Karpas-422 (cell line): ENCODE measurements around the gene LGALS13. TPM values are rescaled to one million over a fixed set of nuclear protein-coding genes. Genes with fewer than 3 reads are reported as not detected.

Source experiments
- DNase-seq: peaks from one replicate; pipeline ENCODE4 v3.0.0-alpha.2; 2015
- H2AFZ ChIP-seq: fragments of 200-600 bp; sonication (generic); 2 replicates; pipeline ENCODE4 v1.6.1; 2014; ENCODE audit warnings: antibody characterized with exemption, low read length, mixed read lengths
- H3K27ac ChIP-seq: fragments of 200-600 bp; sonication (generic); 2 replicates; pipeline ENCODE4 v1.5.1; 2014; ENCODE audit warnings: mild to moderate bottlenecking, low read length, moderate library complexity
- H3K27me3 ChIP-seq: fragments of 200-600 bp; sonication (generic); 2 replicates; pipeline ENCODE4 v1.6.1; 2014; ENCODE audit warnings: low read length, mixed read lengths
- H3K36me3 ChIP-seq: fragments of 200-600 bp; sonication (generic); 2 replicates; pipeline ENCODE4 v1.6.1; 2014; ENCODE audit warnings: low read length, mixed read lengths; ENCODE audit not compliant: insufficient read depth
- H3K4me1 ChIP-seq: fragments of 200-600 bp; sonication (generic); 2 replicates; pipeline ENCODE4 v1.6.1; 2014; ENCODE audit warnings: mild to moderate bottlenecking, low read length, mixed read lengths
- H3K4me2 ChIP-seq: fragments of 200-600 bp; sonication (generic); 2 replicates; pipeline ENCODE4 v1.6.1; 2014; ENCODE audit warnings: low read length, low read depth, mild to moderate bottlenecking; ENCODE audit not compliant: poor library complexity, severe bottlenecking
- H3K4me3 ChIP-seq: fragments of 200-600 bp; sonication (generic); 2 replicates; pipeline ENCODE4 v1.5.1; 2014; ENCODE audit warnings: mild to moderate bottlenecking, antibody characterized with exemption, low read length, mixed read lengths
- H3K79me2 ChIP-seq: fragments of 200-600 bp; sonication (generic); 2 replicates; pipeline ENCODE4 v1.6.1; 2014; ENCODE audit warnings: mild to moderate bottlenecking, low read length, mixed read lengths
- H3K9ac ChIP-seq: fragments of 200-600 bp; sonication (generic); 2 replicates; pipeline ENCODE4 v1.6.0; 2014; ENCODE audit warnings: low read length
- H3K9me2 ChIP-seq: fragments of 200-600 bp; sonication (generic), shearing (Covaris generic); replicated peaks from 2 replicates; pipeline ENCODE4 v1.6.0; 2014; ENCODE audit warnings: mild to moderate bottlenecking, low read length, moderate library complexity; ENCODE audit not compliant: insufficient read depth
- H3K9me3 ChIP-seq: fragments of 300-700, 200-600 bp; sonication (generic); 2 replicates; pipeline ENCODE4 v1.6.1; 2014; ENCODE audit warnings: low read length, mixed read lengths
- H4K20me1 ChIP-seq: fragments of 200-600 bp; sonication (generic); 2 replicates; pipeline ENCODE4 v1.6.1; 2014; ENCODE audit warnings: mild to moderate bottlenecking, antibody characterized with exemption, low read length, low read depth; ENCODE audit not compliant: insufficient read depth
- total RNA-seq: library from RNA; depleted of rRNA; stranded (reverse); fragments of >200 nt; shearing (Covaris generic); gene quantifications from 2 replicates; pipeline ENCODE4 v1.2.3, GENCODE V29; 2014; ENCODE audit warnings: low replicate concordance

Gene LGALS13
- total RNA-seq, 1 experiment from 2014 or later, result not detected

DNA sequence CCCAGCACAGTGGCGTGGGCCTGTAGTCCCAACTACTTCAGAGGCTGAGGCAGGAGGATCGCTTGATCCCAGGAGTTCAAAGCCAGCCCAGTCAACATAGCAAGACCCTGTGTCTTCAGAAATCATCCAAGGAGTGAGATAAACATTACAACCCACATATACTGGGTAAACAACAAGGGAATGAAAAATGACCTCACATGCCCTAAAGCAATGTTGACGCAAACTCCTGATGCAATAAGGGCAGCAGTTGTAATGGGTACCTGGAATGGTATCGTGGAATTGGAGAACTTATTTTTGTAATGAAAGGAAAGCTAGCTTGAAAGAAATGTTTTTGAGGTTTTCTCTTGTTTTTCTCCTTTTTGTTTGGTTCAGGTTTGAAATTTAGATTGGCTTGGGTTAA lies 28.9 kb downstream of the LGALS13 start:
- Histone ChIP-seq H3K36me3 (no peaks in the 10 kb centered on the region), H3K9me2 (no peaks in the 10 kb centered on the region), H3K9ac (no peak overlapping the region)

DNA sequence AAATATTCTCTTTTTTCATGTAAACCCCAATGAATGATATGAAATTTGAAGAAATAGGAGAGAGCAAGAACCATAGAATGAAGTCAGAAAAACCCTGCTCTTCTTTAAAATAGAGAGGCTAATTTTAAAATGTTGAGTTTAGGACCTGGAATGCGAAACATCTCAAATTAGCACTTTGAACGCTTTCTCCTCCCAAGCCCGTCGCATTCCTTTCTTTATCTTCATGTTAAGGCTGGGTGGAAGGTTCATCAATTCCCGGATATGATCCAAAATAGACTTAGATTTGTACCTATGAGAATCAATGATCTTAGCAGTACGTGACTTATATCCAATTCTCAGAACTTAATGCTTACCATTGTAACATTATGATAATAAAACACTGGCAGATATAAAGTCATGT lies 29.3 kb downstream of the LGALS13 start:
- Histone ChIP-seq H2AFZ (no peak overlapping the region), H3K9ac (no peak overlapping the region), H3K36me3 (no peaks in the 10 kb centered on the region), H3K4me3 (no peak overlapping the region), H3K4me2 (no peak overlapping the region), H4K20me1 (no peaks in the 10 kb centered on the region), H3K27ac (no peak overlapping the region), H3K79me2 (no peaks in the 10 kb centered on the region), H3K4me1 (peaks cover 9% of the 10 kb centered on the region), H3K9me2 (no peaks in the 10 kb centered on the region), H3K9me3 (no peaks in the 10 kb centered on the region), H3K27me3 (no peaks in the 10 kb centered on the region)
- DNase-seq, result no peak

More for the DNA sequence above, 28.9 kb downstream of the LGALS13 start:
- no peak overlapping the region for H2AFZ ChIP-seq
- no peaks in the 10 kb centered on the region for H3K9me3 ChIP-seq
- H4K20me1 ChIP-seq, result no peaks in the 10 kb centered on the region
- H3K79me2 ChIP-seq, result no peaks in the 10 kb centered on the region
- no peak overlapping the region for H3K4me2 ChIP-seq
- H3K4me3 ChIP-seq, result no peak overlapping the region
- H3K4me1 ChIP-seq, result peaks cover 13% of the 10 kb centered on the region
- no peaks in the 10 kb centered on the region for H3K27me3 ChIP-seq
- no peak overlapping the region for H3K27ac ChIP-seq
- no peak for DNase-seq

DNA sequence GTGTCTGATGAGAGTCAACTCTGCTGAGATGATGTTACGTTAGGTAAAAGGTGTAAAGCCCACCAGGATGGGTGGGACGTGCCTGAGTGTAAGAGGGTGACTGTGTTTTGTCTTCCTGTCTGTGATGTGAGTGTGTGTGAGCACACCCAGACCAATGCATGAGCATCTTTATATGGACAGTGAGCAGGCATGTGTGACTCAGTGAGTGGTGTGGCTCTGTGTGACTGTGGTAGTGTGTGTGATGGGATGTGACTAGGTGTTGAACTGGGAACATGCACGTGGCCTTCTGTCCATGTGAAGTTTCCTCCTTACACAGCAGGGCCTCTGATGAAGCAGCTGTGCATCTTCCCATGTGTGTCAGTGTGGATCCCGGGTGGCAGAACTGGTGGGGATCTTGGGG lies 35.6 kb downstream of the LGALS13 start:
- no peaks in the 10 kb centered on the region for H3K4me1 ChIP-seq
- H3K4me2 ChIP-seq, result no peak overlapping the region
- no peaks in the 10 kb centered on the region for H3K9me3 ChIP-seq
- H3K27ac ChIP-seq, result no peak overlapping the region
- no peak overlapping the region for H3K9ac ChIP-seq
- no peak for DNase-seq
- H3K9me2 ChIP-seq, result no peaks in the 10 kb centered on the region
- no peaks in the 10 kb centered on the region for H4K20me1 ChIP-seq
- no peak overlapping the region for H2AFZ ChIP-seq
- no peak overlapping the region for H3K4me3 ChIP-seq
- no peaks in the 10 kb centered on the region for H3K27me3 ChIP-seq
- H3K79me2 ChIP-seq, result no peaks in the 10 kb centered on the region
- no peaks in the 10 kb centered on the region for H3K36me3 ChIP-seq

DNA sequence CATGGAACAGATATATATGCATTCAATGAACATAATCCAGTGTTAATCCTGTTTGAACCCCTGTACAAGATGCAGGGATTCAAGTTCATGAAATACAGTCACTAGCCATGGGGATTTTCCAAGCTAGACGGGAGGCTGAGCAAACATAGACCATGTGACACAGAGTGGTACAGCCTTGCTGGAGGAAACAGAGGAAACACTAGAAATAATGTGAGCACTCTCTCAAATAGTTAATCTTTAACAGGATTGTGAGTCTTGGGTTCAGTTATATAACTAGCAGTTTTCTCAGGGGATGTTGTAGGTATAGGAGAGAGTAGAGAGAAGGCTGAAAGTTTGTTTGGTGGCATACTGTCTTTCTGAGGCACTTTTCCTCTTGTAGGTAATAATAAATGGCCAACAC lies 39.4 kb downstream of the LGALS13 start:
- H3K4me3 ChIP-seq, result no peak overlapping the region
- H3K4me2 ChIP-seq, result no peak overlapping the region
- no peaks in the 10 kb centered on the region for H3K9me3 ChIP-seq
- H2AFZ ChIP-seq, result no peak overlapping the region
- no peaks in the 10 kb centered on the region for H3K4me1 ChIP-seq
- H4K20me1 ChIP-seq, result no peaks in the 10 kb centered on the region
- no peak overlapping the region for H3K9ac ChIP-seq
- H3K27ac ChIP-seq, result no peak overlapping the region
- no peaks in the 10 kb centered on the region for H3K79me2 ChIP-seq
- no peaks in the 10 kb centered on the region for H3K9me2 ChIP-seq
- H3K36me3 ChIP-seq, result no peaks in the 10 kb centered on the region
- H3K27me3 ChIP-seq, result peaks cover 2% of the 10 kb centered on the region; the same call in 1 of the 2 replicates
- DNase-seq, result no peak

DNA sequence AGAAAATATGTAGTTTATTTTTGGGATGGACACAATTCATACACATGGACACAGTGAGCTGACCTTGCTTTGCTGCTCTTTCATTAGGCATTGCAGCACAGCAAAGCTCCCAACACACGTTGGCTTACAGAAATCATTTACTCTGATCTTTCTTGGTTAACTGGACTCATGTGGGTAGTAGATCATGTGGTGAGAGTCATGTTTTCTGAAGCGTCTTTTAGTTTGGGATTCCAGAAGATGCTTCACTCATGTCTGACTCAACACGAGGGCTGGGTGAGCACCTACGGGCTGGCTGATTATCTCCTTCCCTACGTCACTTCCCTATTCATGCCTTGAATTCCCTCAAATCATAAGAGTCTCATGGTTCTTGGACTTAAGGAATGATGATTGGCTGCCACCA lies 41.3 kb downstream of the LGALS13 start:
- Histone ChIP-seq H3K27me3 (peaks cover 3% of the 10 kb centered on the region; the same call in 1 of the 2 replicates), H3K27ac (no peak overlapping the region), H3K4me3 (no peak overlapping the region), H4K20me1 (no peaks in the 10 kb centered on the region), H3K9ac (no peak overlapping the region), H3K79me2 (no peaks in the 10 kb centered on the region), H2AFZ (no peak overlapping the region), H3K9me2 (no peaks in the 10 kb centered on the region), H3K4me2 (no peak overlapping the region), H3K4me1 (no peaks in the 10 kb centered on the region), H3K9me3 (no peaks in the 10 kb centered on the region), H3K36me3 (no peaks in the 10 kb centered on the region)
- no peak for DNase-seq

DNA sequence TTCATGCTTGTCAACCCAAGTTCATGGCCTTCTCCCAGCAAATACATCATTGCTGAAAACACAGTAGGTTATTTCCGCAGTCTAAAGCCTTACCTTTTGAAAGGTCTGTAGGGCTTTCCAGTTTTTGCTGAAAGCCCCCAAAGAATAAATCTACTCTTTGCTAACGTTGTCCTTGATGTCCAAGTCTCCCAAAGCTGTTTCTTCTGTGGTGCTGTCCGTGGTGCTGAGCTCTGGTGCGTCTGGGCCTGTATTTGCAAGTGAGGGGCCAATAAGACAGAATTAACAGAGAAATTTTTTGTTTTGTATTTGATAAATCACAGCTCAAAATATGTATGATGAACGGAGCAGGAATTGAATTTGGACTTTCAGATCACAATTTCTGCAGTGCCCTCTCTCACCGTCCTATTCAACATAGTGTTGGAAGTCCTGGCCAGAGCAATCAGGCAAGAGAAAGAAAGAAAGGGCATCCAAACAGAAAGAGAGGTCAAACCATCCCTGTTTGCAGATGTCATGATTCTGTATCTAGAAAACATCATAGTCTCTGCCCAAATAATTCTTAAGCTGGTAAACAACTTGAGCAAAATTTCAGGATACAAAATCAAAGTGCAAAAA lies 43.6 kb downstream of the LGALS13 start:
- Histone ChIP-seq H3K4me2 (no peak overlapping the region), H4K20me1 (no peaks in the 10 kb centered on the region), H3K9me3 (no peaks in the 10 kb centered on the region), H3K27me3 (peaks cover 3% of the 10 kb centered on the region; the same call in 1 of the 2 replicates), H3K4me3 (no peak overlapping the region), H3K9ac (no peak overlapping the region), H3K27ac (no peak overlapping the region), H3K4me1 (no peaks in the 10 kb centered on the region), H3K79me2 (no peaks in the 10 kb centered on the region), H2AFZ (no peak overlapping the region), H3K9me2 (no peaks in the 10 kb centered on the region), H3K36me3 (no peaks in the 10 kb centered on the region)
- peak; percentile 81 for DNase-seq

DNA sequence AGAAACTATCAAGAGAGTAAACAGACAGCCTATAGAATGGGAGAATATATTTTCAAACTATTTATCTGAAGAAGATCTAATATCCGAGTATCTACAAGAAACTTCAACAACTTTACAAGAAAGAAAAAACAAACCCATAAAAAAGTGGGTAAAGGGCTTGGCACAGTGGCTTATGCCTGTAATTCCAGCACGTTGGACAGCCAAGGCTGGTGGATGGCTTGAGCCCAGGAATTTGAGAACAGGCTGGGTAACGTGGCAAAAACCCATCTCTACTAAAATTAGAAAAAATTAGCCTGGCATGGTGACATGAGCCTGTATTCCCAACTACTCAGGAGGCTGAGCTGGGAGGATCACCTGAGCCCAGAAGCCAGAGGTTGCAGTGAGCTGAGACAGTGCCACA lies 45.6 kb downstream of the LGALS13 start:
- H3K27ac ChIP-seq, result no peak overlapping the region
- H2AFZ ChIP-seq, result no peak overlapping the region
- no peaks in the 10 kb centered on the region for H3K79me2 ChIP-seq
- no peak overlapping the region for H3K4me2 ChIP-seq
- no peak overlapping the region for H3K4me3 ChIP-seq
- H3K27me3 ChIP-seq, result peaks cover 3% of the 10 kb centered on the region; the same call in 1 of the 2 replicates
- H3K4me1 ChIP-seq, result no peaks in the 10 kb centered on the region
- H3K9me2 ChIP-seq, result no peaks in the 10 kb centered on the region
- H3K9me3 ChIP-seq, result no peaks in the 10 kb centered on the region
- H4K20me1 ChIP-seq, result no peaks in the 10 kb centered on the region
- no peak overlapping the region for H3K9ac ChIP-seq
- H3K36me3 ChIP-seq, result no peaks in the 10 kb centered on the region
- no peak for DNase-seq

DNA sequence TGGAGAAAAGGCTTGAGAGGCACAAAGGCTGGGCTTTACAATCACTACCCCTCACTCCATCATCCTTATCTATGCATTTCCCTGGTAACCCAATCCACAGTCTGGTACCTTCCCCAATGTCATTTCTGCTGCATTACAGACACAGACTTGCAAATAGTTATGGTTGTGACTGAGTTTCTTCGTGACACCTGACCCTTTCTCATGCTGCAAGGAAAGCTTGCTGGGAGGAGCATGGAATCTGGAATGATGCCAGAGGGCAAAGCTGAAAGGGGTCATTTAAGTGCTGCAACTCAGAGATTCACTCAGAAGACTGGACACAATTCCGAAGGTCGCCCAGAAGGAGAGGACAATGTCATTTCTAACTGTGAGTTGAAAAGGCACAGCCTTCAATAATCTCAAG lies 53.3 kb downstream of the LGALS13 start, which contains the start of gene LGALS16:
Gene LGALS16 (plus strand): TSS at position 301 of the 400 bp plus-strand sequence. CDS start 49 bp downstream, at position 350.
- H3K27ac ChIP-seq, result no peak within 1 kb of the TSS
- no peaks in the 10 kb centered on the region for H3K27me3 ChIP-seq
- no peak within 1 kb of the TSS for H3K4me2 ChIP-seq
- H3K9ac ChIP-seq, result no peak within 1 kb of the TSS
- H2AFZ ChIP-seq, result no peak within 1 kb of the TSS
- no peaks in the 10 kb centered on the region for H3K79me2 ChIP-seq
- H4K20me1 ChIP-seq, result no peaks in the 10 kb centered on the region
- H3K9me2 ChIP-seq, result no peaks in the 10 kb centered on the region
- no peaks in the 10 kb centered on the region for H3K4me1 ChIP-seq
- H3K4me3 ChIP-seq, result no peak within 1 kb of the TSS
- H3K36me3 ChIP-seq, result no peaks in the 10 kb centered on the region
- H3K9me3 ChIP-seq, result no peaks in the 10 kb centered on the region
- no peak for DNase-seq
